HepG2 (cell line): ENCODE data around the gene HARS2. TPM values are rescaled to one million over a fixed set of nuclear protein-coding genes. Genes with fewer than 3 reads are reported as not detected.

Experiments used
- AFF4 ChIP-seq: sonication (generic); formaldehyde crosslinking; IDR thresholded peaks from 2 replicates; pipeline ENCODE4 v1.4.0; 2020; ENCODE audit warnings: missing genetic modification reagents
- ARNT ChIP-seq: fragments of 450-650 bp; IDR thresholded peaks from 2 replicates; pipeline ENCODE4 v1.6.1; 2017
- CBFB ChIP-seq: sonication (generic); formaldehyde crosslinking; IDR thresholded peaks from 2 replicates; pipeline ENCODE4 v1.4.0; 2020; ENCODE audit warnings: missing genetic modification reagents
- CBX2 ChIP-seq, 2 experiments: fragments of 200-600 bp in 1 of 2; sonication (generic); formaldehyde crosslinking in 1 of 2; IDR thresholded peaks; 2 replicates each; pipeline versions ENCODE4 v1.7.0 to v1.8.1; 2018 to 2022; ENCODE audit warnings: low read depth in 2 of 2, low read length in 1 of 2, mild to moderate bottlenecking in 1 of 2, missing genetic modification reagents in 1 of 2
- CBX5 ChIP-seq: sonication (generic); formaldehyde crosslinking; IDR thresholded peaks from 2 replicates; pipeline ENCODE4 v1.4.0; 2020; ENCODE audit warnings: missing genetic modification reagents, borderline replicate concordance
- CENPT ChIP-seq: sonication (generic); formaldehyde crosslinking; IDR thresholded peaks from 2 replicates; pipeline ENCODE4 v1.8.0; 2022; ENCODE audit warnings: low read depth, mild to moderate bottlenecking, moderate library complexity, missing genetic modification reagents
- CREM ChIP-seq, 2 experiments: sonication (generic) in 1 of 2; formaldehyde crosslinking in 1 of 2; IDR thresholded peaks; 2 replicates each; pipeline versions ENCODE4 v1.4.0 to v1.6.1; 2016 to 2020; ENCODE audit warnings: antibody characterized with exemption in 1 of 2, mild to moderate bottlenecking in 1 of 2, missing genetic modification reagents in 1 of 2
- HBP1 ChIP-seq: IDR thresholded peaks from 2 replicates; pipeline ENCODE4 v1.6.1; 2016; ENCODE audit warnings: low read depth, control low read depth
- HOXA5 ChIP-seq: sonication (generic); formaldehyde crosslinking; IDR thresholded peaks from 2 replicates; pipeline ENCODE4 v1.4.0; 2020; ENCODE audit warnings: missing genetic modification reagents
- IKZF5 ChIP-seq: IDR thresholded peaks from 2 replicates; pipeline ENCODE4 v1.6.1; 2018; ENCODE audit warnings: missing genetic modification reagents, mild to moderate bottlenecking, missing compliant biosample characterization
- TIGD3 ChIP-seq: sonication (generic); formaldehyde crosslinking; IDR thresholded peaks from 2 replicates; pipeline ENCODE4 v1.5.1; 2020; ENCODE audit warnings: mild to moderate bottlenecking, missing genetic modification reagents, borderline replicate concordance
- ZBTB44 ChIP-seq: sonication (generic); formaldehyde crosslinking; IDR thresholded peaks from 2 replicates; pipeline ENCODE4 v1.4.0; 2020; ENCODE audit warnings: missing genetic modification reagents
- ZNF224 ChIP-seq: sonication (generic); formaldehyde crosslinking; IDR thresholded peaks from 2 replicates; pipeline ENCODE4 v1.5.0; 2020; ENCODE audit warnings: mild to moderate bottlenecking, missing genetic modification reagents
- ZNF501 ChIP-seq: sonication (generic); formaldehyde crosslinking; IDR thresholded peaks from 2 replicates; pipeline ENCODE4 v1.5.1; 2020; ENCODE audit warnings: mild to moderate bottlenecking, moderate library complexity, missing genetic modification reagents
- ZNF543 ChIP-seq: sonication (generic); formaldehyde crosslinking; IDR thresholded peaks from 2 replicates; pipeline ENCODE4 v1.4.0; 2020; ENCODE audit warnings: mild to moderate bottlenecking, missing genetic modification reagents
- ZNF678 ChIP-seq: sonication (generic); formaldehyde crosslinking; IDR thresholded peaks from 2 replicates; pipeline ENCODE4 v1.4.0; 2020; ENCODE audit warnings: mild to moderate bottlenecking, missing genetic modification reagents
- ZNF746 ChIP-seq: sonication (generic); formaldehyde crosslinking; IDR thresholded peaks from 2 replicates; pipeline ENCODE4 v1.8.0; 2022; ENCODE audit warnings: mild to moderate bottlenecking, missing genetic modification reagents
- ZNF772 ChIP-seq: sonication (generic); formaldehyde crosslinking; IDR thresholded peaks from 2 replicates; pipeline ENCODE4 v1.5.0; 2020; ENCODE audit warnings: mild to moderate bottlenecking, missing genetic modification reagents
- ZSCAN21 ChIP-seq: sonication (generic); formaldehyde crosslinking; IDR thresholded peaks from 2 replicates; pipeline ENCODE4 v1.8.0; 2022; ENCODE audit warnings: mild to moderate bottlenecking, missing genetic modification reagents, moderate library complexity, borderline replicate concordance
- polyA plus RNA-seq, 8 experiments: library from polyadenylated mRNA; depleted of rRNA in 3 of 8; stranded (reverse) in 7 of 8; unstranded in 1 of 8; fragments of >200 nt; fragmentation: Illumina TruSeq in 4 of 8; extraction: Trizol in 4 of 8; gene quantifications; 2 replicates each; pipeline versions ENCODE4 v1.2.1 to v1.2.3, GENCODE V29; 2011 to 2016; ENCODE audit warnings: low read depth in 4 of 8, missing spikeins in 1 of 8, mixed read lengths in 1 of 8; ENCODE audit not compliant: insufficient read depth in 1 of 8
- total RNA-seq, 5 experiments: library from RNA; depleted of rRNA; stranded (reverse); fragments of >200 nt; fragmentation: Illumina TruSeq; extraction: Trizol; gene quantifications; 2 replicates each; pipeline ENCODE4 v1.2.3, GENCODE V29; 2016; ENCODE audit warnings: low read depth in 1 of 5

Gene HARS2
- total and polyA plus RNA-seq, 2 of the 13 experiments (the other 11 are each of a cell fraction or from before 2014, with no cell fraction given) = 17.9 to 25.8 TPM

GRCh38 chr5:140710899-140711552 is 19.8 kb downstream of the HARS2 start (continued):
- TF ChIP-seq IKZF5 = peak; percentile 96; the same call in 1 of the 2 replicates
- TF ChIP-seq ZNF746 (CRISPR knock-in tag) = 0 out of 2 replicates have a peak, but pooled peaks have one; percentile 30
- TF ChIP-seq ZBTB44 (CRISPR knock-in tag) = no peak
- TF ChIP-seq ARNT = no peak
- peak; percentile 73; the same call in 1 of the 2 replicates for TF ChIP-seq CBX5 (CRISPR knock-in tag)
- no peak for TF ChIP-seq CBX2 (IDR thresholded peaks at IDR 0.05; ENCODE audit: low read depth, low read length)
- TF ChIP-seq CBX2 (CRISPR knock-in tag; IDR thresholded peaks at IDR 0.05; ENCODE audit: low read depth) = no peak
- TF ChIP-seq HBP1 (CRISPR knock-in tag) = peak; percentile 77
- TF ChIP-seq CBFB (CRISPR knock-in tag) = no peak
- TF ChIP-seq CREM (IDR thresholded peaks at IDR 0.05) = peak; percentile 98
- 0 out of 2 replicates have a peak, but pooled peaks have one; percentile 25 for TF ChIP-seq CREM (CRISPR knock-in tag; IDR thresholded peaks at IDR 0.05)
- no peak for TF ChIP-seq TIGD3 (CRISPR knock-in tag)
- 0 out of 2 replicates have a peak, but pooled peaks have one; percentile 32 for TF ChIP-seq ZNF224
- TF ChIP-seq ZSCAN21 = 0 out of 2 replicates have a peak, but pooled peaks have one; percentile 34
- TF ChIP-seq ZNF678 = no peak
- TF ChIP-seq AFF4 (CRISPR knock-in tag) = 0 out of 2 replicates have a peak, but pooled peaks have one; percentile 42
- no peak for TF ChIP-seq ZNF543
- 0 out of 2 replicates have a peak, but pooled peaks have one; percentile 54 for TF ChIP-seq CENPT (CRISPR knock-in tag)
- TF ChIP-seq ZNF501 (CRISPR knock-in tag) = peak; percentile 78
- peak; percentile 68; the same call in 1 of the 2 replicates for TF ChIP-seq ZNF772
- TF ChIP-seq HOXA5 (CRISPR knock-in tag) = peak; percentile 72
